NCI-H2196 (cell line): ENCODE measurements around the gene SNX20.

Experiments used
- DNase-seq: peaks from one replicate; lab custom pipeline; 2025; ENCODE audit not compliant: unreplicated experiment; lab: John Stamatoyannopoulos, UW

Gene SNX20

DNA sequence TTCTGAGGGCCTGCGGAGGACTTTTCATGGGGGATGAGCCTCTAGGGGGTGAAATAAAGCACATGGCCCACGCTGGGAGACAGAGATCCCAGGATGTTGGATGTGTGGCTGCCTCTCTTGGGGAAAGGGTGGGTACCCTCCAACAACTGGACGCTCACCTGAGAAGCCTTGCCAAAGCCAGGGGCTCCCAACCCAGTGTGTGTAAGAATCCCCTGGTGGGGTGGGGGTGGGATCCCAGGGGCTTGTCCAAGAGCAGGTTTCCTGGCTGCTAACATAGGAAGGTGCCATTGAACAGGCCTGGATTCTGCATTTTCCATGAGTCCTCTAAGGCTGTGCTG lies 587 bp downstream of the SNX20 start:
- DNase-seq: no peak

DNA sequence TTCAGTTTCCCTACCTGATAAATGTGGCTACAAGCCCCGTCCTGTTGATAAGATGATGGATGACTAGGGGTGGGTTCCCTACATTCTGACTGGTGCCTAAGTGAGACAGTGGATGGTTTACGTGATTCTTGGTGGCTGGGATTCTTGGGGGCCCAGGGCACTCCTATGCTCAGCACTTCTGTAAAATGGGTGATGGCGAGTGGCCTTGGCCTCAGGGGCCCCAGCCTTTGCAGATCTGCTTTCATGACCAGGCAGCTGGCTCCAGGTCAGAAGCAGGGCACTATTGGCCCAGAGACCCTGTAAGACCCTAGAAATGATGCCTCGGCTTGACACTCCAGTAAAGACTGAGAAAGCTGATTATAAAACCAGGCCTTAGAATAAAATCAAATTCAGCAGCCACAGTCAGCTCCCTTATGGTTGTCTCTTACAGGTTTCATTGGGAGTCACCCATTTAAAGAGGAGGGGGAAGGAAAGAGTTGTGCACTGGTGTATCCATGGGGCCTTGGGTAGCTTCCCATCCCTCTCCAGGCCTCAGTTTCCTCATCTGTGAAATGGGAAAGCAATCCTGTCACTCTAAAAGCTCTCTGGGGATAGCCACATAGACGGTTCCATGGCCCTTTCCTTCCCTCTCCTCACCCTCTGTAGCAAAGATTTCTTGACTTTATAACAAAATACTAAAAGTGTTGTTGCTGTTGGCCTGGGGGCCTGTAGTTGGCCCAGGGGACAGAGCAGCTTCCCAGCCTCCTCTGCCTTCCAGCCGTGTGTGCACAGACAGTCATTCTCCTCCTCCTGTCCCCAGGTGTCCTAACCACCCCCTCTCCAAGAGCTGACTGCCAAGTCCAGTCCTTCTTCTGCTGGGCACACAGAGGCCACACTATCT lies 1.2 kb downstream of the SNX20 start:
- no peak for DNase-seq

DNA sequence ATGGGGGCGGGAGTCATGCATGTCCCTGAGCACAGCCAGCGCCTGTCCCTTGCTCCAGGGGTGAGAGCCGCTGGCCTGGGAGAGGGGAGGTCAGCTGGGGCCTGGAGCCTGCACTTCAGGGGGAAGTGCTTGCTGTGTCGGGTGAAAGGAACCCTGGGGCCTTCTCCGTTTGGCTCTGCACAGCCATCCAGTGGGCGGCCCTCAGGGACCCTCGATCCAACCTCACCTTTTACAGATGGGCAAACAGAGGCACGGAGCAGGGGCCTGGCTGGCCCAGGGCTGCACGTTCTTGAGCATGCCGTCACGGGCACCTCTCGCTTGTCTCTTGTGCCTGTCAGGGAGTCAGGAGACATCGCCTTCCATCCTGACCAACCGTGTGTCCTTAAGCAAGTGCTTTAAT lies 1.8 kb downstream of the SNX20 start:
- DNase-seq: no peak

DNA sequence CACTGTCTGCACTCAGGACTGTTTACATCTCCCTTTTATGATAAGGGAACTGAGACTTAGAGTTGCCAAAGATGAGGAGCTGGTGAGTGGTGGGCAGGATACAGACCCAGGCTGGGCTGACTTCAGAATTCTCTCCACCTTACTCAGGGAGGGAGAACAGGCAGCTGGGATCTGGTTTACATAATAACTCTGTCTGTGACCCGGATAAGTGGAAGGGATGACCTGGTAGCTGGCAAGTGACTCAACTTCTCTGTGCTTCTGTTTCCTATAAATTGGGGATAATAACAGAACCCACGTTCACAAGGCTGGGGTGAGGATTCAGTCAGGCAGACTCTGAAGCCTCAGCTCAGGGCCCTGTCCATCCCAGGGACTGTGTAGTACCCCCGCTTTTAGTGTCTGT lies 2.6 kb downstream of the SNX20 start:
- no peak for DNase-seq

DNA sequence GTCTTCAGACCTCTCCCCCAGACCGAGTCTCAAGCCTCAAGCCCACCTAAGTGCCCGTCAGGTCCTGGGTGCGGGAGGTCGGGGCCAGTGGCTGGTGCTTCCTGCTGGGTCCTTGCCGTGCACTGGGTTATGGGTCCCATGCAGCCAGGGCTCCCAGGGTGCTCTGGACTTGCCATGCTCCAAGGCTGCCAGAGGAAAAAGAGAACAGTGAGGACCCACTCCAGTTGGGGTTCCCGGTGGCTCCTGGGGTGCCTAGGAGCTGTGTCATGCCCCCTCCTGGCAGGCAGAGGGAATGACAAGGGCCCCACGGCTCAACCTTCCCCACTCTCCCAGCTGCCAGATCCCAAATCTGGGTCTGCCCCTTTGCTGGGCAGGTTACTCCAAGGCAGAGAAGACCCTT lies 3.8 kb downstream of the SNX20 start:
- DNase-seq: no peak

DNA sequence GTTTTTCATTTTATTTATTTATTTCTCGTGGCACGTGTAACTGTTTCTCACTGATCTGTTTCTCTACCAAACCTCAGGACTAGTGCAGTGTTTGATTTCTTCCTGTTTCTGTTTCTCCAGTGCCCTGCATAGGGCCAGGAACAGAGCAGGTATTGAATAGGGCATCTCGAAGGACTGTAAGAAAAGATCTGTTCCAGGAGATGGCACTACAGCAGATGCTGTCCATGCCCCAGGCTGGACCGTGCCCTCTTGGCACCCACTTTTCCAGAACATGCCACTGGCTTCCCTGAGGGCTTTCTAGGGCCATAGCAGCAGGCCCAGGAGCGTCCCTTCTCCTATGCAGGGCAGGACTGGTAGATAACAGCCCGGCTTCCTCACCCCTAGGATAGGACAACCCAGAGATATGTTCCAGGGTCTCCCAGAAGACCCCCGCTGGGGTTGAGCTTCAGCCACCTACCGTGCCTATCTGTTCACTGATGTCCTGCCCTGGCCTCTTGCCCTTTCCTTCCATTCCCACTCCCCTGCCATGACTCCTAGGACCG lies 4.4 kb downstream of the SNX20 start:
- DNase-seq: no peak

DNA sequence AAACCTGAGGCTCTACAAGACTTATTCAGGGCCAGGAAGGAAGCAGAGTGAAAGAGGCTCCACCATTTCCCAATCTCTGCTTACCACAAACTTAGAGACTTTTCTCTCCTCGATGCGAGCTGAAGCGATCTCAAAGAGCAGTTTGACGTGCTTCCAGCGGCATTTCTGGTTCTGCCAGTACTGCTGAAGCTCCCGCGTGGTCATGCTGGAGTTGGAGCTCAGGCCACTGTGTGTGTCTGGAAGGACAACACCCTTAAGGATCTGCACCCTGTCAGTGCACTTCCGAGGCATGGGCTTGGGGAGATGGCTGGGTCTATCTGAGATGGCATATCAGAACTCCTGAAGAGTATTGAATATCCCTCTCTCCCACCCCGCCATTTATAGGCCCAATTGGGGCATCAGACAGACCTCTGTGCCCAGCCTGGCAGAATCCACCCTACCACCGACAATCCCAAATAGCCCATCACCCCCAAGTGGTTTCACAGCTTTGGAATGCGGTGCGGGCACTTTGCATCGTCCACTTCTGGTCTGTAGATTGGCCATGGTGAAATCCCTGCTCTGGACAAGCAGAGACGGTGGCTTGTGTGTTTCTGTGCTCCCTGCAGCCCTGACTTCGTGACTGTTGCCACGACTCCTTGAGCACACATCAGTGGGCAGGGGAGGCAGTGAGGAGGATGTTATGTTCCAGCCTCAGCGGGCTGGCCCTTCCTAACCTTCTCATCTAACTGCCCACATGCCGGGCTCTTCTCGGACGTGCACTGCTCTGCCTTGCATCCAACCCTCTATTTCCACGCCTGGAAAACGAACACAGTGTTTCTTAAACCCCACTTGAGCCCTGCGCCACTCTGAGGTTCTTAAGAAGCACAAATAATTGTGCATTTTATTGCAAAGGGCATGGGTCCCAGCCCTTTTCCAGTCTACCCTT lies 5.2 kb downstream of the SNX20 start:
- DNase-seq: no peak

DNA sequence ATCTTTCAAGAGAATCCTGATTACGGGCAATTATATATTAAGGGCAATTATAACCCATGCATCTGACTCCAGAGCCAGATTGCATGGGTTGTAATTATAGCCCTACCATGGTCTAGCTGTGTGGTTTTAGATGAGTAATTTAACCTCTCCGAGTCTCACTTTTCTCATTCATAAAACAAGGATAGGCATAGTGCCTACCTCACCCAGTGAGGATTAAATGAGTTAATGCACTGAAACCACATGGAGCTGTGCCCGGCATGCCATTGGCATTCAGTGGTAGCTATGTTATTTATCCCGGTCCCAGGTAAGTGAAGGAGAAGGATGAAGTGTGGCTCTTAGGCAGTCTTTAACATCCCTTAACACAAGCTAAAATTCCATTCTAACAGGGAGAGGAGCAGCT lies 6.3 kb downstream of the SNX20 start:
- no peak for DNase-seq

DNA sequence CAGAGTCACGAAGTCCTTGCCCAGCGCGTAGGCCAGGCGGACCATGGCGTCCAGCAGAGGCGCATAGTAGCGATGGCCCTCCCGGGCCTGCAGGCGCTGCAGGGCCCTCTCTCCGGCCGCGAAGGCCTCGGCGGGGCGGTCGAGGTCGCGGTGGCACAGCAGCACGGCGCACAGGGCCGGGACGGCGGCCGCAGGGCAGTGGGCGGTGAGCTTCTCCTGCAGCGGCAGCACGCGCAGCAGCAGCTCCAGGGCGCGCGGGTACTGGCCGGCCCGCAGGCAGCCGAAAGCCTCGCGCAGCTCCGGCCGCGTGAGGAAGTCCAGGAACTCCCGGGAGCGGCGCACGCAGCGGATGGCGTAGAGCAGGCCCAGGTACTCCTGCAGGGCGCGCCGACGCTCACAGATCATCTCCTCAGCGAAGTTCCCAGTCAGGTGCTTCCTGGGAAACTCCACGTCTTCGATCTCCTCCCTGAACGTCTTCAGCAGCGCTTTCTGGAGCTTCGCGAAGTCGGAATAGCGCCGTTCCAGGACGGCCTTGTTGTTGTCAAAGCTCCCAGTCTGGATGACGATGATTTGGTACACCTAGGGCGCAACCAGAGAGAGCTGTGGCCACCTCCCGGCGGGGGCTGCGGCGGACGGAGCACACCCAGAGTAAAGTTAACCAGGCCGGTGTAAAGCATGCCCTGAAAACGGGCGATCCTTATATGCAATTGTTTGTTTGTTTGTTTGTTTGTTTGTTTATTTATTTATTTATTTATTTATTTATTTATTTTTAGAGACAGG lies 7.4 kb downstream of the SNX20 start:
- no peak for DNase-seq

DNA sequence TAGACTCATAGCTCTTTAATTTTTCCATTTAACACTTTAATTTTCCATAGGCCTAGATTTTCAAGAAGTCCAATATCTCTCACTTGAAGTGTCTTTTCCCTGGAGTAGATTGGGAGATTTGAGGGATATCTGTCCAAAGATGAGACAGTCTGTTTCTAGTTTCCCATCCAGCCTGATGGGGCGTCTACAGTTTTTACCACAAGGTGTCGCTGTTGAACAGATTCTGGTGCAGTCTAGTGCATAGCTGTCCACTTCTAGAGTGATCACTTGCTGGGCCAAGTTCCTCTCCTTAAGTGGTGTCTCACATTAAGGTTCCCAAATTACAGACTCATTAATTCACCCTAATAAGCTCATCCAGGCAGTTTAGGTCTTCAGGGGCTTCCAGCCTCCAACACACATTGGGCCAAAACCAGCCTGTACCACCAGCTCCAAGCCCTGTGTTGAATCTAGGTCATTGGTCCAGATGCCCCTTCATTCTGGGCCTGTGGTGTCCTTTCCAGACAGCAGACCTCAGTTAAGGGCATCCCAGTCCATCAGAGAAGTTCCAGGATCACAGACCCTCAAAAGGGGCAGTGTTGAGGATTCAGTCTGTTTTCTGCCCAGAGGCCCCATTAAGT lies 9.4 kb downstream of the SNX20 start:
- DNase-seq: peak; percentile 0

DNA sequence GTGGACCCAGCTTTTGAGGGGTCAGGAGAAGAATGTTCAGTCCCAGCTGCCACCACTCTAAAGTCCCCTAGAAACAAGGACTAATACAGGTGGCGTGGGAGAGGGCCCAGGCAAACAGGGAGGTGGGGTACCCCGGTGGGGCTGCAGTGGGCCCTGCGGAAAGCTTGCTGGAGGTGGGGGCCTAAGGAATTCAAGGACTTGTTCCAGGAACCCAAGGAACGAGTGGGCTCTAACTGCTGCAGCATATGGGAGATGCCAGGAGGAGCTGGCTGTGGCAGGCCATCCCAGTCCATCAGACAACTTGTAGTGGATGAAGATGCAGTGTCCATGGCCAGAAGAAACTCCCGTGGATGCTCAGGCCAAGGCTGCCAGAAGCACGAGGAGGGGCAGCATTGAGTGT lies 10.6 kb downstream of the SNX20 start:
- DNase-seq: no peak

DNA sequence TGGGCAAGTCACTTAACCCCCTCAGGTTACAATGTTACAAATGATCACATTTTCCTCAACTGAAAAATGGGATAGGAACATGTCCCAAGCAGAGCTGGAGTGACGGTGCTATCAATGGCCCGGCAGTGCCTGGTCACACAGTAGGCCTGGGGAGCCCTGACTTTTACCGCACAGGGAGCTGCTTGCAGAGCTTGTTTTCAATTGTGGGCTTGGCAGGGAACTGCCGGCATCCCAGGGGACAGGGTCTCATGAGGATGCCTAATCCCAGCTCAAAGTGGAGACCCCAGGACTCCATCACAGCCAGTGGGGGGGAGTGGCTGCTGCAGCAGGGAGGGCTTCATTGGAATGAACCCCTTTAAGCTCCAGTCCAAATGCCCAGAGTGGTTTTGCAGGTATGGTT lies 11.4 kb downstream of the SNX20 start:
- DNase-seq: no peak

DNA sequence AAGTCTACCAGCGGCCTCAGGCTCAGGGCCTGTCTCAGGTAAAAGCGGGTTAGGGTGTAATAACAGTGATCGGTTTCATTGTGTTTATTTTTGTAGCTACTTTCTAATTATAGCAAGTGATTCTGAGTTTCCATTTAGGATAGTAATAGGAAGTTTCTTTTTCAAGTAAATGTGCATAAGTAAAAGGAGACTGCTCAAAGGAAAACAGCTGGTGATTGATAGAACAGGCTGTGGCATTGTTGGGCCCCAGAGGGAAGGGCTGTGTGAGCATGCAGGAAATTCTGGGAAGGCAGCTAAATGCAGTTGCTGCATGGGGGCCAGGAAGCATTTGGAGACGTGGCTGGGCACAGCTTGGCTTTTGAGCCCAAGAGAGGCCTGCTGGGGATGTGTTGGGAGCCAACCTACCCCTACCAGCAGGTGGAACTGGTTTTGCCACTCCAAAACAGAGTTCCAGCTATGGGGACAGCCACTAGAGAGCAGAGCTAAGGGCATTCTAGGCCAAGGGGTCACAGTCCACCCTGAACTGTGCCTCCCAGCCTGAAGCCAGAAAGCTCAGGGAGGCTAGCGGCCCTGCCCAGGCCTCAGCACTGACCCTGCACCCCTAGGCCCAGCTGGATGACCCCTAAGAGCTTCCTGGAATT lies 12.6 kb downstream of the SNX20 start:
- DNase-seq: no peak

DNA sequence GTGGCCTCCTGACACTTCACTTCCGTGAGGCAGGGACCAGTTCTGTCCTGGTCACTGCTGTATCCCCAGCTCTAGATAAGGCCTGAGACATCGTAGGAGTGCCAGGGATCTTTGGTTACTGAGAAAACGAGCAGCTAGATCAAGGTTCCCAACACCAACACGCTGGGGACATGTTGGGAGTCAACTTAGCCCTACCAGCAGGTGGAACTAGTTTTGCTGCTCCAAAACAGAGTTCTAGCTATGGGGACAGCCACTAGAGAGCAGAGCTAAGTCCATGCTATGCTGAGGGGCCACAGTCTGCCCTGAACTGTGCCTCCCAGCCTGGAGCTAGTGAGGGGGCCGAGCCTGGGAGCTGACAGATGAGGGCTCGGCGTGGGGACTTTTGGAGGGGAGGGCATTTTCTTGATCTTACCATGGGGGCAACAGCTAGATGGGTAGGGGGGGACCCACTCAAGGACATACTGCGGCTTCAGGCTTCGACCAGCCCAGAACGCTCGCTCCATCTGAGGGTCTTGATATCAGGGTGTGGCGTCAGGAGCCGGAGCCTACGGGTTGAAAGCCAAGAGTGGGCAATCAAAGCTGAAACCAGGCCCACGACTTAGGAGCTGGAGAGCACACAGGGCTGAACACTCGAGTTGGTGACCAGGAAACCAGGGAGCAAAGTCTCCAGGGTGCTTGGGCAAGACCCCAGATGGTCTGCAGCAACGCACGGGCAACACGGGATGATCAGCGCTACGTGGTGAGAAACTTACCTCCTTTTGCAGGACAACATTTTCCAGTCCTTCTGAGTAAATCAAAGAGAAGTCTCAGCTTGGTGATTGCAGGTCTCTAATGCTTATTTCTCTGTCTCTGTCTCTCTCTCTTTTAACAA lies 13.4 kb downstream of the SNX20 start:
- DNase-seq: no peak

DNA sequence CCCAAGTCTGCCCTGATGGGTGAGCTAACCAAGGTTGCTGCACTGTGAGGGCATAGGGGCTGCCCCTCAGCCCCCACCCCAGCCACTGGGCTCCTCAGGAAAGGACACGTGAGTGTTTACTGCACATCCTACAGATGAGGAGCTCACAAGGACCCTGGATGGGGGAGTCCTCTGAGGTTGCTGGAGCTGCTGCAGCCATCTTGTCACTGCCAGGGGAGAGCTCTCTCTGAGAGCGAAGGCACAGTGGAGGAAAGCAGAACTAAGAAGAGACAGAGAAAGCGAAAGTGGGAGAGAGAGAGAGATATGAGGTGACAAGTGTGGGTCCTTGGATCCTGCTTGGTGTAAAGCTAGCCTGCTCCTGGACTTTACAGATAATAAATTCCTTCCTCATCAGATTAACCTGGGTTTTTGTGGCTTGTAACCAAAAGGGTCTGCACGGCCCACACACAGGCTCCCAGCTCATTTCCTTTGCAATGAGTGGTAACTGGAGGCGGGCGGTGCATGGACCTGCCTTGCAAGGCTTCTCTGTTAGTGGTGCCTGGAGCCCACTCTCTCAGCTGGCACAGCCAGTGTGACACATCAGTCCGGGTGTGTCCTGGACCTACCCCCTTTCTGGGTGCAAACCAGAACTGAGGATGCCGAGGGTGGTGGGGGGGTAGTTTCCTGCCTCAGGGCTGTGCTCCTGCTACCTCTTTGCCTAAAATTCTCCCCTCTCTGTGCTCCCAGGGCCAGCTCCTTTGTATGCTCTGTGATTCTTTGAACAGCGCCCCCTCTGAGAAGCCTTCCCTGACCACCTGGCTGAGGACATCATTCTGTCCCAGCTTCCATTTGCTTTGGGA lies 14.2 kb downstream of the SNX20 start:
- no peak for DNase-seq

DNA sequence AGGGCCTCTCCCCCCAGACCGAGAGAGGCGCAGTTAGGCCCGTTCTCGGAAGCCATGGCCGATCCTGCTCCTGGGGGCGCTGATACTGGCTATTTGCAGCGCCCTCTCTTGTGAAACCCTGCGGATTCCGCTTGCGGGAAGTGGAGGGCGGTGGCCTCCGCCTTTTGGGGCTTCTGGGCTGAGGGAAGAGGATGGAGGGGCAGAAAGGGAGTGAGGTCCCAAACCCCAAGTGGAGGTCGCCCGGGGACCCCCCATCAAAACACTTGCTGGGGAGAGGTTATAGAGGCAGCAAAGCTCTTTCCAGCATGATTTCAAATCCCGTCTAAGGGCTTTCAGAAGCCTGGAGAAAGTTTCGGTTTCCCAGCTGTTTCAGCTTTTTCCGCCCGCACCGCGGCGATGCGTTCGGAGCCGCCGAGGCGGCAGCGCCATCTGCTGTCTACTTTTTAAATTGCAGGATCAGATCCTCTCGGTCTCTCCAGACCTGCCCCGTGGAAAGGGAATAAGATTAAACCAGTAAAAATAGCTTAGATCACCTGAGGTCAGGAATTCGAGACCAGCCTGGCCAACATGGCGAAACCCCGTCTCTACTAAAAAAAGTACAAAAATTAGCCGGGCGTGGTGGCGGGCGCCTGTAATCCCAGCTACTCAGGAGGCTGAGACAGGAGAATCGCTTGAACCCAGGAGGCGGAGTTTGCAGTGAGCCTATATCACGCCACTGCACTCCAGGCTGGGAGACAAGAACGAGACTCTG lies 15.8 kb downstream of the SNX20 start:
- DNase-seq: peak; percentile 61

DNA sequence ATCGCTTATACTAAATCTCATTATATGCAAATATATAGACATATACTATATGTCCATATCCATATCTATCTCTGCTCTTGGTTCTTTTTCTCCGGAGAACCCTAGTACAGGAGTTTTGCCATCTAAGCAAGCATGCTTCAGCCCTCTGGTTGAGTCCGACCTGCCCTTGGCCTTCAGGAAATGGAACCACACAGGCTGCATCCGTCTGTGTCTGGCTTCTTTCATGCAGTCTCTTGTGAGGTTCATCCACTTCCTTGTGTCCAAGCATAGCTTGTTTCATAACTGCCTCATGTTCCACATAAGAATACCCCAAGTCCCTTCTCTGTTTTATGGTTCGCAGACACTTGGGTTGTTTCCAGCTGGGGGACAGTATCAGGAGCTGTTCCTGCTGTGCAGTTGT lies 16.8 kb downstream of the SNX20 start:
- no peak for DNase-seq
